ENCODE data around the gene CDH8.

DNA sequence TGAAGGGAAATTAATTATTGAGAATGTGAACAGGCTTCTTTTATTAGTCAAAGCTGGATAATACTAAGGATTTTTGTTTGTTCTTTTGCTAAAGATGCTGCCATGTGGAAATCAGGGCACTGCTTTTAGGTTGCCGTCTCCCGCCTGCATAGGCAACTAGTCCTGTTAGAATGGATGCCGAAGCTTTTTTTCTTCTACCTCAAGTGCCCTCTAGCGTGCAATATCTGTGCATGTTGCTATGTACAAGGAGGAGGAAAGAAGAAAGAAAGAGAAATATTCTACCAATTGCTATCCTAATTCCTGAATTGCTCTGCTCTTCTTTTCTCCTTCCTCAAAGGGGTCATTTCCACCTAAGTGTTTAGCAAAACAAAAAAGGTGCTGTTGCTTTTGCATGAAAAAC lies 5.2 kb upstream of the CDH8 start:
- TF ChIP-seq CTCF (IDR thresholded peaks at IDR 0.05) (no peak), POLR2A (IDR thresholded peaks at IDR 0.05) (no peak)
